GM18508 (cell line): Measurements from ENCODE around the gene HDAC9.
"Not testable (repeated sequence)": the region's sequence is repeated elsewhere in the genome, so short reads cannot be mapped to it uniquely, and the experiment has no call there.

ENCODE experiments used
- ATAC-seq: cut with Tn5 transposase; IDR thresholded peaks from one replicate; pipeline ENCODE4 v1.9.1; 2021; ENCODE audit warnings: moderate number of reproducible peaks; ENCODE audit not compliant: insufficient read depth, unreplicated experiment

HDAC9 gene

GRCh38 chr7:18694911-18695310 lies 199.4 kb downstream of the HDAC9 start:
- ATAC-seq, result no peak

GRCh38 chr7:18698258-18698734 lies 202.7 kb downstream of the HDAC9 start:
- ATAC-seq, result no peak

GRCh38 chr7:18700147-18700546 lies 204.6 kb downstream of the HDAC9 start:
- no peak for ATAC-seq

- no peak for ATAC-seq
Measured at GRCh38 chr7:18702071-18702829, 206.7 kb downstream of the HDAC9 start.

GRCh38 chr7:18703685-18704084 lies 208.1 kb downstream of the HDAC9 start:
- ATAC-seq, result no peak

GRCh38 chr7:18706670-18707069 lies 211.1 kb downstream of the HDAC9 start:
- no peak for ATAC-seq

GRCh38 chr7:18708204-18708603 lies 212.7 kb downstream of the HDAC9 start:
- no peak for ATAC-seq

- no peak for ATAC-seq
Measured at GRCh38 chr7:18715988-18716387, 220.4 kb downstream of the HDAC9 start.

GRCh38 chr7:18721429-18721828 lies 225.9 kb downstream of the HDAC9 start:
- no peak for ATAC-seq

GRCh38 chr7:18724318-18724717 lies 228.8 kb downstream of the HDAC9 start:
- no peak for ATAC-seq

GRCh38 chr7:18727115-18727870 lies 231.7 kb downstream of the HDAC9 start:
- ATAC-seq, result no peak

GRCh38 chr7:18736012-18736411 lies 240.5 kb downstream of the HDAC9 start:
- ATAC-seq, result not testable (repeated sequence)

GRCh38 chr7:18740579-18740988 lies 245.0 kb downstream of the HDAC9 start:
- no peak for ATAC-seq

- ATAC-seq, result no peak
Measured at GRCh38 chr7:18753972-18754610, 258.5 kb downstream of the HDAC9 start.

- no peak for ATAC-seq
Measured at GRCh38 chr7:18754766-18755165, 259.2 kb downstream of the HDAC9 start.

- no peak for ATAC-seq
Measured at GRCh38 chr7:18755793-18756192, 260.2 kb downstream of the HDAC9 start.

- no peak for ATAC-seq
Measured at GRCh38 chr7:18756378-18757050, 261.0 kb downstream of the HDAC9 start.

- ATAC-seq, result no peak
Measured at GRCh38 chr7:18760046-18760445, 264.5 kb downstream of the HDAC9 start.

- ATAC-seq, result no peak
Measured at GRCh38 chr7:18760631-18761445, 265.3 kb downstream of the HDAC9 start.

GRCh38 chr7:18762189-18762588 lies 266.6 kb downstream of the HDAC9 start:
- ATAC-seq, result no peak
